Measurements from ENCODE around the gene CTSK. TPM values are rescaled to one million over a fixed set of nuclear protein-coding genes. Genes with fewer than 3 reads are reported as not detected.

Gene CTSK
- total and polyA plus RNA-seq, 2 of the 13 experiments (the other 11 are each of a cell fraction or from before 2014, with no cell fraction given) = 1.4 to 6.3 TPM

DNA sequence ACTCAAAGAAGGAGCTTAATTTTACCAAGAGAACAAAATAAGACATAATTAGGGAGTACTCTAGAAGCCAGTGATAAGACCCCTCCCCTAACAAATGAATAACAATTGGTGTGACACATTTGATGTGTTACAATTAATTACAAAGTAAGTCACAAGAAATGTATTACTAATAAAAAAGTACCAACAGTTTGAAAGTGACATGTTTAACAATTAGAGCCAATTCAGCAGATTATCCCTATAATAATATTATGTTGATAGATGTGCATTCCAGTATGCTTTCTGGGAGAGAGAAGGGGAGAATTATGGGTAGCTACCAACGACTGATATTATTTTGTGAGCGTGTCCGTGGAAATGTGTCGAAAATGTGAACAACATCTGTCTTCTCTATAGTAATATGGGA is 19.1 kb downstream of the CTSK start:
- CTCF ChIA-PET (ENCODE audit: low intra/inter-chr PET ratio, low total read pairs) = no interaction called here
- Histone ChIP-seq H3K27me3 (ENCODE audit: control insufficient read depth in 1 of 2, insufficient read depth in 2 of 2, low read length in 2 of 2) (no peaks in the 10 kb centered on the region), H3K9me3 (ENCODE audit: low read length) (no peaks in the 10 kb centered on the region), H3K4me3 (replicated peaks in 1 of 3; ENCODE audit: insufficient read depth in 1 of 3, low read depth in 2 of 3, low read length in 3 of 3) (no peak overlapping the region), H3K9ac (ENCODE audit: insufficient read depth, low read depth, low read length) (no peak overlapping the region), H3K4me1 (ENCODE audit: insufficient read depth, low read length) (peaks cover 7% of the 10 kb centered on the region; the same call in 1 of the 2 replicates), H3K4me2 (ENCODE audit: low read depth, low read length) (no peak overlapping the region), H3K27ac (ENCODE audit: extremely low read length, insufficient read depth, low read length) (no peak overlapping the region), H3K79me2 (ENCODE audit: insufficient read depth, low read length) (no peaks in the 10 kb centered on the region), H4K20me1 (ENCODE audit: insufficient read depth, low read length) (no peaks in the 10 kb centered on the region), H3K36me3 (replicated peaks in 1 of 2; ENCODE audit: control insufficient read depth in 1 of 2, insufficient read depth in 2 of 2, low read length in 2 of 2) (no peaks in the 10 kb centered on the region), H2AFZ (ENCODE audit: low read length) (no peak overlapping the region)
- no TSS peak for BruUV-seq (replicated peaks)
- ATAC-seq (no peak), FAIRE-seq (no peak), DNase-seq (ENCODE audit: low spot score) (no peak)
- TF ChIP-seq MAFF (IDR thresholded peaks at IDR 0.05; ENCODE audit: low read depth, low read length) (no peak), HOXD1 (CRISPR knock-in tag; IDR thresholded peaks at IDR 0.05) (no peak), NBN (conservative IDR thresholded peaks at IDR 0.05) (no peak), HBP1 (CRISPR knock-in tag; IDR thresholded peaks at IDR 0.05; ENCODE audit: low read depth) (no peak), NAIF1 (CRISPR knock-in tag; IDR thresholded peaks at IDR 0.05; ENCODE audit: borderline replicate concordance) (no peak), SALL1 (CRISPR knock-in tag; IDR thresholded peaks at IDR 0.05) (no peak), ZNF7 (CRISPR knock-in tag; IDR thresholded peaks at IDR 0.05) (no peak), FOXM1 (CRISPR knock-in tag; IDR thresholded peaks at IDR 0.05) (no peak), ZBTB46 (CRISPR knock-in tag; IDR thresholded peaks at IDR 0.05; ENCODE audit: borderline replicate concordance) (no peak), TBL1XR1 (IDR thresholded peaks at IDR 0.05; ENCODE audit: borderline replicate concordance, low read length, partially characterized antibody) (no peak), ZSCAN9 (CRISPR knock-in tag; IDR thresholded peaks at IDR 0.05; ENCODE audit: borderline replicate concordance) (no peak)
- TF ChIP-seq, protein P1, sequence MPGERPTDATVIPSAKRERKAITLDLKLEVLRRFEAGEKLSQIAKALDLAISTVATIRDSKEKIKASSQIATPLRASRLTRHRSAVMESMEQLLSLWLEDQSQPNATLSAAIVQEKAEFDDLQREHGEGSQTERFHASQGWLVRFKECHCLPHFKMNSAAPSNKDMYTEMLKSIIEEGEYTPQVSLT (CRISPR knock-in tag; IDR thresholded peaks at IDR 0.05; ENCODE audit: borderline replicate concordance, low read depth) = no peak
- TF ChIP-seq, protein P2, sequence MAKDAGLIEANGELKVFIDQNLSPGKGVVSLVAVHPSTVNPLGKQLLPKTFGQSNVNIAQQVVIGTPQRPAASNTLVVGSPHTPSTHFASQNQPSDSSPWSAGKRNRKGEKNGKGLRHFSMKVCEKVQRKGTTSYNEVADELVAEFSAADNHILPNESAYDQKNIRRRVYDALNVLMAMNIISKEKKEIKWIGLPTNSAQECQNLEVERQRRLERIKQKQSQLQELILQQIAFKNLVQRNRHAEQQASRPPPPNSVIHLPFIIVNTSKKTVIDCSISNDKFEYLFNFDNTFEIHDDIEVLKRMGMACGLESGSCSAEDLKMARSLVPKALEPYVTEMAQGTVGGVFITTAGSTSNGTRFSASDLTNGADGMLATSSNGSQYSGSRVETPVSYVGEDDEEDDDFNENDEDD (CRISPR knock-in tag; IDR thresholded peaks at IDR 0.05; ENCODE audit: borderline replicate concordance) = no peak
- TF ChIP-seq, protein P3, sequence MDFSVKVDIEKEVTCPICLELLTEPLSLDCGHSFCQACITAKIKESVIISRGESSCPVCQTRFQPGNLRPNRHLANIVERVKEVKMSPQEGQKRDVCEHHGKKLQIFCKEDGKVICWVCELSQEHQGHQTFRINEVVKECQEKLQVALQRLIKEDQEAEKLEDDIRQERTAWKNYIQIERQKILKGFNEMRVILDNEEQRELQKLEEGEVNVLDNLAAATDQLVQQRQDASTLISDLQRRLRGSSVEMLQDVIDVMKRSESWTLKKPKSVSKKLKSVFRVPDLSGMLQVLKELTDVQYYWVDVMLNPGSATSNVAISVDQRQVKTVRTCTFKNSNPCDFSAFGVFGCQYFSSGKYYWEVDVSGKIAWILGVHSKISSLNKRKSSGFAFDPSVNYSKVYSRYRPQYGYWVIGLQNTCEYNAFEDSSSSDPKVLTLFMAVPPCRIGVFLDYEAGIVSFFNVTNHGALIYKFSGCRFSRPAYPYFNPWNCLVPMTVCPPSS (IDR thresholded peaks at IDR 0.05) = no peak
- WGBS (ENCODE audit: low lambda C conversion rate) = 79% methylated on average over 4 of the region's 4 CpGs
- intact Hi-C loops (cut with micrococcal nuclease; ENCODE audit: unreplicated experiment) = no loop called here
- in situ Hi-C loops (cut with HindIII; ENCODE audit: extremely low pct_ligation_motif_present, low pct_unique_long_range_greater_than_20kb) = no loop called here
- POLR2A ChIA-PET = no interaction called here

Measured in HepG2 (cell line).